Measurements from ENCODE around the gene UBE2F. TPM values are rescaled to one million over a fixed set of nuclear protein-coding genes. Genes with fewer than 3 reads are reported as not detected.

Gene UBE2F
- total and polyA plus RNA-seq, 2 of the 13 experiments (the other 11 are each of a cell fraction or from before 2014, with no cell fraction given) = 35.4 to 73.1 TPM

DNA sequence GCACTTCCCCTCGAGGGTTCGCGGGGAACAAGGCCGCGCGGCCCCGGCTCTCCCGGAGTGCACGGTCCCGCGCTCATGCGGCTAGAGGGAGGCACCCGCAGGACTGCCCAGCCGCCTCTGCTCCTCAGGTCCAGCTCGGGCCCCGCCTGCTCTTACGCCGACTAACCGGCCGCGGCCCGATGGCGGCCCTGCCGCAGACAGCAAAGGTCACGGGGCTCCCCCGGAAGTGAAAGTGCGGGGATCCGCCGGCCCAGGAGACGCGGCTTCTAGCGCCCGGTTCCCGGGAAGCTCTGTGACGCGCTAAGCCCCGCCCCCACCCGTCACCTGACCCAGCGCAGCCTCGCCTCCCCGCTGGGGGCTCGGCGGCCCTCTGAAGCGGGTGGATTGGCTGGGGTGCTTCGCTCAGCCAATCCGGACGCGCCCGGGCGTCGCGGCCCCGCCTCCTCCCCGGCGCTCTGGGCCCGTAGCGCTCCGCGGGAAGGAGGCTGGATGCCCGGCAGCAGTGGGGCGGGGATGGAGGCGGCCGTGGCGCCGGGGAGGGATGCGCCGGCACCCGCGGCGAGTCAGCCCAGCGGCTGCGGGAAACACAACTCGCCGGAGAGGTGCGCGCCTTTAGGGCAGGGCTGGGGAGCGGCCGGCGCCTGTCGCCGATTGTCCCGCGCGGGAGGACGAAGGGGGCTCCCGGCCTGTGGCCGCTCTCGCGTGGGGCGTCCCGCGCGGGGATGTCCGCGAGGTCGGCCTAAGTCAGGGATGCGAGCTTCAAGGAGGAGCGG, 93.9 kb downstream of the UBE2F start, which contains the start of gene SCLY (continued):
- 0 out of 4 replicates have a peak, but pooled peaks of 1 of the 2 experiments have one; percentile 35 for TF ChIP-seq EP300 (IDR thresholded peaks at IDR 0.05; ENCODE audit: low read depth in 2 of 2, low read length in 2 of 2)
- TF ChIP-seq EP300 (CRISPR knock-in tag; IDR thresholded peaks at IDR 0.05; ENCODE audit: borderline replicate concordance) = no peak
- peak; percentile 97 for TF ChIP-seq PHF20 (CRISPR knock-in tag; IDR thresholded peaks at IDR 0.05)
- peak; percentile 46; the same call in 1 of the 2 replicates for TF ChIP-seq SIX1 (CRISPR knock-in tag; IDR thresholded peaks at IDR 0.05; ENCODE audit: borderline replicate concordance)
- TF ChIP-seq, protein P1, sequence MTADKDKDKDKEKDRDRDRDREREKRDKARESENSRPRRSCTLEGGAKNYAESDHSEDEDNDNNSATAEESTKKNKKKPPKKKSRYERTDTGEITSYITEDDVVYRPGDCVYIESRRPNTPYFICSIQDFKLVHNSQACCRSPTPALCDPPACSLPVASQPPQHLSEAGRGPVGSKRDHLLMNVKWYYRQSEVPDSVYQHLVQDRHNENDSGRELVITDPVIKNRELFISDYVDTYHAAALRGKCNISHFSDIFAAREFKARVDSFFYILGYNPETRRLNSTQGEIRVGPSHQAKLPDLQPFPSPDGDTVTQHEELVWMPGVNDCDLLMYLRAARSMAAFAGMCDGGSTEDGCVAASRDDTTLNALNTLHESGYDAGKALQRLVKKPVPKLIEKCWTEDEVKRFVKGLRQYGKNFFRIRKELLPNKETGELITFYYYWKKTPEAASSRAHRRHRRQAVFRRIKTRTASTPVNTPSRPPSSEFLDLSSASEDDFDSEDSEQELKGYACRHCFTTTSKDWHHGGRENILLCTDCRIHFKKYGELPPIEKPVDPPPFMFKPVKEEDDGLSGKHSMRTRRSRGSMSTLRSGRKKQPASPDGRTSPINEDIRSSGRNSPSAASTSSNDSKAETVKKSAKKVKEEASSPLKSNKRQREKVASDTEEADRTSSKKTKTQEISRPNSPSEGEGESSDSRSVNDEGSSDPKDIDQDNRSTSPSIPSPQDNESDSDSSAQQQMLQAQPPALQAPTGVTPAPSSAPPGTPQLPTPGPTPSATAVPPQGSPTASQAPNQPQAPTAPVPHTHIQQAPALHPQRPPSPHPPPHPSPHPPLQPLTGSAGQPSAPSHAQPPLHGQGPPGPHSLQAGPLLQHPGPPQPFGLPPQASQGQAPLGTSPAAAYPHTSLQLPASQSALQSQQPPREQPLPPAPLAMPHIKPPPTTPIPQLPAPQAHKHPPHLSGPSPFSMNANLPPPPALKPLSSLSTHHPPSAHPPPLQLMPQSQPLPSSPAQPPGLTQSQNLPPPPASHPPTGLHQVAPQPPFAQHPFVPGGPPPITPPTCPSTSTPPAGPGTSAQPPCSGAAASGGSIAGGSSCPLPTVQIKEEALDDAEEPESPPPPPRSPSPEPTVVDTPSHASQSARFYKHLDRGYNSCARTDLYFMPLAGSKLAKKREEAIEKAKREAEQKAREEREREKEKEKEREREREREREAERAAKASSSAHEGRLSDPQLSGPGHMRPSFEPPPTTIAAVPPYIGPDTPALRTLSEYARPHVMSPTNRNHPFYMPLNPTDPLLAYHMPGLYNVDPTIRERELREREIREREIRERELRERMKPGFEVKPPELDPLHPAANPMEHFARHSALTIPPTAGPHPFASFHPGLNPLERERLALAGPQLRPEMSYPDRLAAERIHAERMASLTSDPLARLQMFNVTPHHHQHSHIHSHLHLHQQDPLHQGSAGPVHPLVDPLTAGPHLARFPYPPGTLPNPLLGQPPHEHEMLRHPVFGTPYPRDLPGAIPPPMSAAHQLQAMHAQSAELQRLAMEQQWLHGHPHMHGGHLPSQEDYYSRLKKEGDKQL (CRISPR knock-in tag; IDR thresholded peaks at IDR 0.05; ENCODE audit: low read depth) = no peak
- peak; percentile 50; the same call in 1 of the 2 replicates for TF ChIP-seq TBX2 (CRISPR knock-in tag; IDR thresholded peaks at IDR 0.05; ENCODE audit: borderline replicate concordance)
- no peak for TF ChIP-seq ZBTB21 (CRISPR knock-in tag; IDR thresholded peaks at IDR 0.05)
- peak; percentile 89 for TF ChIP-seq DMAP1 (CRISPR knock-in tag; IDR thresholded peaks at IDR 0.05)
- no peak for TF ChIP-seq ZNF180 (CRISPR knock-in tag; IDR thresholded peaks at IDR 0.05; ENCODE audit: borderline replicate concordance, low read depth)
- TF ChIP-seq, protein P2, sequence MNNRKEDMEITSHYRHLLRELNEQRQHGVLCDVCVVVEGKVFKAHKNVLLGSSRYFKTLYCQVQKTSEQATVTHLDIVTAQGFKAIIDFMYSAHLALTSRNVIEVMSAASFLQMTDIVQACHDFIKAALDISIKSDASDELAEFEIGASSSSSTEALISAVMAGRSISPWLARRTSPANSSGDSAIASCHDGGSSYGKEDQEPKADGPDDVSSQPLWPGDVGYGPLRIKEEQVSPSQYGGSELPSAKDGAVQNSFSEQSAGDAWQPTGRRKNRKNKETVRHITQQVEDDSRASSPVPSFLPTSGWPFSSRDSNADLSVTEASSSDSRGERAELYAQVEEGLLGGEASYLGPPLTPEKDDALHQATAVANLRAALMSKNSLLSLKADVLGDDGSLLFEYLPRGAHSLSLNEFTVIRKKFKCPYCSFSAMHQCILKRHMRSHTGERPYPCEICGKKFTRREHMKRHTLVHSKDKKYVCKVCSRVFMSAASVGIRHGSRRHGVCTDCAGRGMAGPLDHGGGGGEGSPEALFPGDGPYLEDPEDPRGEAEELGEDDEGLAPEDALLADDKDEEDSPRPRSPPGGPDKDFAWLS (CRISPR knock-in tag; IDR thresholded peaks at IDR 0.05; ENCODE audit: borderline replicate concordance) = 0 out of 2 replicates have a peak, but pooled peaks have one; percentile 39
- TF ChIP-seq, protein P3, sequence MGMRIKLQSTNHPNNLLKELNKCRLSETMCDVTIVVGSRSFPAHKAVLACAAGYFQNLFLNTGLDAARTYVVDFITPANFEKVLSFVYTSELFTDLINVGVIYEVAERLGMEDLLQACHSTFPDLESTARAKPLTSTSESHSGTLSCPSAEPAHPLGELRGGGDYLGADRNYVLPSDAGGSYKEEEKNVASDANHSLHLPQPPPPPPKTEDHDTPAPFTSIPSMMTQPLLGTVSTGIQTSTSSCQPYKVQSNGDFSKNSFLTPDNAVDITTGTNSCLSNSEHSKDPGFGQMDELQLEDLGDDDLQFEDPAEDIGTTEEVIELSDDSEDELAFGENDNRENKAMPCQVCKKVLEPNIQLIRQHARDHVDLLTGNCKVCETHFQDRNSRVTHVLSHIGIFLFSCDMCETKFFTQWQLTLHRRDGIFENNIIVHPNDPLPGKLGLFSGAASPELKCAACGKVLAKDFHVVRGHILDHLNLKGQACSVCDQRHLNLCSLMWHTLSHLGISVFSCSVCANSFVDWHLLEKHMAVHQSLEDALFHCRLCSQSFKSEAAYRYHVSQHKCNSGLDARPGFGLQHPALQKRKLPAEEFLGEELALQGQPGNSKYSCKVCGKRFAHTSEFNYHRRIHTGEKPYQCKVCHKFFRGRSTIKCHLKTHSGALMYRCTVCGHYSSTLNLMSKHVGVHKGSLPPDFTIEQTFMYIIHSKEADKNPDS (CRISPR knock-in tag; IDR thresholded peaks at IDR 0.05) = no peak
- peak; percentile 89; the same call in 1 of the 2 replicates for TF ChIP-seq ERF (CRISPR knock-in tag; IDR thresholded peaks at IDR 0.05)
- peak; percentile 78 for TF ChIP-seq SKI (IDR thresholded peaks at IDR 0.05; ENCODE audit: partially characterized antibody)
- TF ChIP-seq, protein P4, sequence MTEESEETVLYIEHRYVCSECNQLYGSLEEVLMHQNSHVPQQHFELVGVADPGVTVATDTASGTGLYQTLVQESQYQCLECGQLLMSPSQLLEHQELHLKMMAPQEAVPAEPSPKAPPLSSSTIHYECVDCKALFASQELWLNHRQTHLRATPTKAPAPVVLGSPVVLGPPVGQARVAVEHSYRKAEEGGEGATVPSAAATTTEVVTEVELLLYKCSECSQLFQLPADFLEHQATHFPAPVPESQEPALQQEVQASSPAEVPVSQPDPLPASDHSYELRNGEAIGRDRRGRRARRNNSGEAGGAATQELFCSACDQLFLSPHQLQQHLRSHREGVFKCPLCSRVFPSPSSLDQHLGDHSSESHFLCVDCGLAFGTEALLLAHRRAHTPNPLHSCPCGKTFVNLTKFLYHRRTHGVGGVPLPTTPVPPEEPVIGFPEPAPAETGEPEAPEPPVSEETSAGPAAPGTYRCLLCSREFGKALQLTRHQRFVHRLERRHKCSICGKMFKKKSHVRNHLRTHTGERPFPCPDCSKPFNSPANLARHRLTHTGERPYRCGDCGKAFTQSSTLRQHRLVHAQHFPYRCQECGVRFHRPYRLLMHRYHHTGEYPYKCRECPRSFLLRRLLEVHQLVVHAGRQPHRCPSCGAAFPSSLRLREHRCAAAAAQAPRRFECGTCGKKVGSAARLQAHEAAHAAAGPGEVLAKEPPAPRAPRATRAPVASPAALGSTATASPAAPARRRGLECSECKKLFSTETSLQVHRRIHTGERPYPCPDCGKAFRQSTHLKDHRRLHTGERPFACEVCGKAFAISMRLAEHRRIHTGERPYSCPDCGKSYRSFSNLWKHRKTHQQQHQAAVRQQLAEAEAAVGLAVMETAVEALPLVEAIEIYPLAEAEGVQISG (CRISPR knock-in tag; IDR thresholded peaks at IDR 0.05) = peak; percentile 88
- no peak for TF ChIP-seq NONO (IDR thresholded peaks at IDR 0.05)
- peak; percentile 96 for TF ChIP-seq NONO (CRISPR knock-in tag; conservative IDR thresholded peaks at IDR 0.05)
- no peak for TF ChIP-seq RBAK (CRISPR knock-in tag; IDR thresholded peaks at IDR 0.05)
